PC-3 (cell line): ENCODE measurements around the gene VCP. TPM values are rescaled to one million over a fixed set of nuclear protein-coding genes. Genes with fewer than 3 reads are reported as not detected.

Experiments used
- ATAC-seq: fragments of 200-7000 bp; cut with Tn5 transposase; 2 replicates; pipeline ENCODE4 v1.9.1; 2020; ENCODE audit warnings: mild to moderate bottlenecking, moderate library complexity
- BruUV-seq: library from RNA; stranded (reverse); fragments of 400-500 nt; replicated peaks from 2 replicates; lab custom pipeline; 2021; lab: Mats Ljungman, UMichigan
- CTCF ChIA-PET: fragments of 300-600 bp; sonication (Branson Sonifier 250); formaldehyde crosslinking; loops from one replicate; lab custom pipeline; 2022; ENCODE audit warnings: antibody characterized with exemption; lab: Charles Lee
- POLR2A ChIA-PET: fragments of 300-600 bp; sonication (Branson Sonifier 250); formaldehyde crosslinking; loops from one replicate; lab custom pipeline; 2022; ENCODE audit warnings: antibody characterized with exemption; ENCODE audit not compliant: unreplicated experiment; lab: Charles Lee
- DNase-seq: peaks from one replicate; pipeline ENCODE4 v3.0.0-alpha.2; 2015
- H2AFZ ChIP-seq: fragments of 300-600 bp; sonication (generic); 2 replicates; pipeline ENCODE4 v1.6.0; 2016; ENCODE audit warnings: antibody characterized with exemption, low read length
- H3F3A ChIP-seq: fragments of 300-600 bp; sonication (generic); one replicate; pipeline ENCODE4 v1.6.0; 2017; ENCODE audit warnings: antibody characterized with exemption, low read length, control low read depth, mild to moderate bottlenecking; ENCODE audit not compliant: unreplicated experiment
- H3K27ac ChIP-seq: fragments of 300-600 bp; sonication (generic); 2 replicates; pipeline ENCODE4 v1.5.1; 2016; ENCODE audit warnings: mild to moderate bottlenecking, low read length
- H3K27me3 ChIP-seq: fragments of 300-600 bp; sonication (generic); 2 replicates; pipeline ENCODE4 v1.6.1; 2016; ENCODE audit warnings: low read length, mixed read lengths
- H3K36me3 ChIP-seq: fragments of 300-600 bp; sonication (generic); 2 replicates; pipeline ENCODE4 v1.6.1; 2016; ENCODE audit warnings: low read depth, mixed run types, low read length, mixed read lengths
- H3K4me1 ChIP-seq: fragments of 300-600 bp; sonication (generic); 2 replicates; pipeline ENCODE4 v1.5.1; 2016; ENCODE audit warnings: low read length; ENCODE audit not compliant: insufficient read depth
- H3K4me2 ChIP-seq: fragments of 300-600 bp; sonication (generic); 2 replicates; pipeline ENCODE4 v1.6.0; 2016; ENCODE audit warnings: low read length
- H3K4me3 ChIP-seq: fragments of 300-600 bp; sonication (generic); 2 replicates; pipeline ENCODE4 v1.5.1; 2016; ENCODE audit warnings: mild to moderate bottlenecking, low read length, mixed read lengths
- H3K79me2 ChIP-seq: fragments of 300-600 bp; sonication (generic); 2 replicates; pipeline ENCODE4 v1.6.1; 2017; ENCODE audit warnings: low read length, mixed read lengths
- H3K9ac ChIP-seq: fragments of 300-600 bp; sonication (generic); 2 replicates; pipeline ENCODE4 v1.6.0; 2016; ENCODE audit warnings: mild to moderate bottlenecking, low read length
- H3K9me2 ChIP-seq: fragments of 300-600 bp; sonication (generic); replicated peaks from 2 replicates; pipeline ENCODE4 v1.6.1; 2016; ENCODE audit warnings: mixed run types, low read length, mixed read lengths
- H3K9me3 ChIP-seq: fragments of 300-600 bp; sonication (generic); 2 replicates; pipeline ENCODE4 v1.6.1; 2016; ENCODE audit warnings: low read length, mixed read lengths
- H4K20me1 ChIP-seq: fragments of 300-600 bp; sonication (generic); 2 replicates; pipeline ENCODE4 v1.6.1; 2016; ENCODE audit warnings: low read length, mixed read lengths
- EZH2 ChIP-seq: fragments of 300-600 bp; sonication (generic); IDR thresholded peaks from one replicate; pipeline ENCODE4 v1.6.1; 2017; ENCODE audit warnings: antibody characterized with exemption, mild to moderate bottlenecking, low read length; ENCODE audit not compliant: unreplicated experiment
- EZH2phosphoT487 ChIP-seq: fragments of 300-600 bp; sonication (generic); IDR thresholded peaks from 2 replicates; pipeline ENCODE4 v1.6.1; 2018; ENCODE audit warnings: mild to moderate bottlenecking, antibody characterized with exemption, low read length, borderline replicate concordance
- intact Hi-C: fragments of 100-400 bp; cut with micrococcal nuclease; formaldehyde crosslinking; loops from 2 replicates; pipeline ENCODE4 v1.9.0; 2023
- total RNA-seq: library from RNA; depleted of rRNA; stranded (reverse); fragments of >200 nt; gene quantifications from 2 replicates; pipeline ENCODE4 v1.2.3, GENCODE V29; 2014
- TF ChIP-seq, protein P1 (sequence below): fragments of 300-600 bp; sonication (generic); conservative IDR thresholded peaks from 2 replicates; pipeline ENCODE4 v1.5.1; 2017; ENCODE audit warnings: antibody characterized with exemption, low read depth, mild to moderate bottlenecking, low read length

Gene VCP
- total RNA-seq, 1 experiment from 2014 or later: 343 TPM

DNA sequence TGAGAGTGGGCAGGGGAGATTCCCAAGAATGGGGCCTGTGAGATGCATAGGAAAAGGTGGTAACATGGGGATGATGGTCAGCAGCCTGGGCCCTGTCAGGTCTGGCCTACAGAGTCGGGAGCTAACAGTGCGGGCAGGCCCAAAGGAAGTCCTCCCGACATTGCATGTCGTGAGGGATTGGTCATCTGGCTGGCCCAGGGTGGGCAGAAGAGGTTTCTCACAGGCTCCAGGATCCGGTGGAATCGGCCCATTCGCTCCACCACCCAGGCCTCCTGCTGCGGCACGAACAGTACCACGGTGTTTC, 30.0 kb upstream of the VCP start:
- H3K4me2 ChIP-seq: peak overlapping the region; percentile 96
- H3K9ac ChIP-seq: peak overlapping the region; percentile 96
- no peaks in the 10 kb centered on the region for H3K9me3 ChIP-seq
- intact Hi-C loops: no loop called here
- H3K27me3 ChIP-seq: no peaks in the 10 kb centered on the region
- no peaks in the 10 kb centered on the region for H3K9me2 ChIP-seq
- DNase-seq: no peak
- ATAC-seq: peak; percentile 44
- peak overlapping the region; percentile 83 for H3K4me3 ChIP-seq
- 0 out of 2 replicates have a peak, but pooled peaks cover 3% of the 10 kb centered on the region for H3K36me3 ChIP-seq
- H2AFZ ChIP-seq: peak overlapping the region; percentile 74
- peak overlapping the region; percentile 13 for H3K27ac ChIP-seq
- H3K4me1 ChIP-seq: peaks cover 16% of the 10 kb centered on the region
- H3F3A ChIP-seq: no peaks in the 10 kb centered on the region
- no peak for TF ChIP-seq EZH2
- no peak for TF ChIP-seq EZH2phosphoT487
- TF ChIP-seq, protein P1, sequence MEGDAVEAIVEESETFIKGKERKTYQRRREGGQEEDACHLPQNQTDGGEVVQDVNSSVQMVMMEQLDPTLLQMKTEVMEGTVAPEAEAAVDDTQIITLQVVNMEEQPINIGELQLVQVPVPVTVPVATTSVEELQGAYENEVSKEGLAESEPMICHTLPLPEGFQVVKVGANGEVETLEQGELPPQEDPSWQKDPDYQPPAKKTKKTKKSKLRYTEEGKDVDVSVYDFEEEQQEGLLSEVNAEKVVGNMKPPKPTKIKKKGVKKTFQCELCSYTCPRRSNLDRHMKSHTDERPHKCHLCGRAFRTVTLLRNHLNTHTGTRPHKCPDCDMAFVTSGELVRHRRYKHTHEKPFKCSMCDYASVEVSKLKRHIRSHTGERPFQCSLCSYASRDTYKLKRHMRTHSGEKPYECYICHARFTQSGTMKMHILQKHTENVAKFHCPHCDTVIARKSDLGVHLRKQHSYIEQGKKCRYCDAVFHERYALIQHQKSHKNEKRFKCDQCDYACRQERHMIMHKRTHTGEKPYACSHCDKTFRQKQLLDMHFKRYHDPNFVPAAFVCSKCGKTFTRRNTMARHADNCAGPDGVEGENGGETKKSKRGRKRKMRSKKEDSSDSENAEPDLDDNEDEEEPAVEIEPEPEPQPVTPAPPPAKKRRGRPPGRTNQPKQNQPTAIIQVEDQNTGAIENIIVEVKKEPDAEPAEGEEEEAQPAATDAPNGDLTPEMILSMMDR: no peak
- H4K20me1 ChIP-seq: no peaks in the 10 kb centered on the region
- POLR2A ChIA-PET: interaction anchor here (0.7 kb wide), 1 partner anchor 731 kb away, joined by 3 read pairs; no protein-coding TSS in a partner anchor
- peaks cover 20% of the 10 kb centered on the region for H3K79me2 ChIP-seq
- CTCF ChIA-PET: interaction anchor here (1.0 to 1.1 kb wide), 2 partner anchors 10 to 13 kb away, joined by 3 to 7 read pairs; partner anchors contain the start of gene ATOSB
- no TSS peak for BruUV-seq

DNA sequence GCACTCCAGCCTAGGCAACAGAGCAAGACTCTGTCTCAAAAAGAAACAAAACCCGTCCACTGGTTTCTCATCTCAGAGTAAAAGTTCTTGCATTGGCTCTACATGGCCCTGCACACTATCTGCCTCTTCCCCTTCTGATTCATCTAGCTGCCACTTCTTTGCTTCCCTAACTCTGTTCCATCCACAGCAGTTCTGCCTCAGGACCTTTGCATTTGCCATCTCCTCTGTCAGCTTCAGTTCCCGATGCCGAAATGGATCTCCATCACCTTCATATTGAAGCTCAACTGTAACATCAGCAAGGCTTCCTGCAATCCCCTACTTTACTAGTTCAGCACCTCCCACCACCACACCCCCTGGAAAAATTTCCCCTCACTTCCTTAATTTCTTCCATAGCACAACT, 25.1 kb upstream of the VCP start:
- POLR2A ChIA-PET: no interaction called here
- TF ChIP-seq EZH2phosphoT487: no peak
- TF ChIP-seq, protein P1: no peak
- TF ChIP-seq EZH2: no peak

More for the DNA sequence above, 25.1 kb upstream of the VCP start:
- Histone ChIP-seq H3K36me3 (peaks cover 3% of the 10 kb centered on the region; the same call in 1 of the 2 replicates), H3K9me3 (no peaks in the 10 kb centered on the region), H2AFZ (no peak overlapping the region), H3K9ac (no peak overlapping the region), H3F3A (no peaks in the 10 kb centered on the region), H3K27me3 (no peaks in the 10 kb centered on the region), H3K4me2 (no peak overlapping the region), H3K4me3 (no peak overlapping the region), H3K27ac (no peak overlapping the region), H4K20me1 (no peaks in the 10 kb centered on the region), H3K79me2 (peaks cover 16% of the 10 kb centered on the region), H3K9me2 (no peaks in the 10 kb centered on the region), H3K4me1 (peaks cover 10% of the 10 kb centered on the region)
- intact Hi-C loops: loop anchor here (2.0 kb wide), 1 partner anchor 199 kb away; no protein-coding TSS in a partner anchor
- no TSS peak for BruUV-seq
- ATAC-seq: no peak
- DNase-seq: no peak
- CTCF ChIA-PET: no interaction called here
